Hematopoietic multipotent progenitor cell (in vitro differentiated cells): ENCODE data around the gene CNTRL. TPM values are rescaled to one million over a fixed set of nuclear protein-coding genes. Genes with fewer than 3 reads are reported as not detected.

Source experiments
- DNase-seq, 3 donors: peaks; one replicate each; pipeline ENCODE4 v3.0.0-alpha.2; 2011 to 2015; ENCODE audit warnings: low read depth in 2 of 3, low spot score in 2 of 3
- small RNA-seq: library from RNA; depleted of rRNA; stranded (forward); fragments of <200 nt; gene quantifications from one replicate; pipeline ENCODE3, GENCODE V24; 2012
- total RNA-seq: library from RNA; depleted of rRNA; stranded (reverse); fragments of >200 nt; gene quantifications from one replicate; pipeline ENCODE4 v1.2.3, GENCODE V29; 2012

CNTRL gene
- total RNA-seq, 1 donor: 30.7 TPM

- DNase-seq: peak in 2 of 3 donors; percentile 40 to 59
These were observed 146.4 kb downstream of the CNTRL start for GRCh38 chr9:121220996-121221663.

GRCh38 chr9:121221664-121222055 lies 146.9 kb downstream of the CNTRL start:
- DNase-seq: no peak

GRCh38 chr9:121222524-121223171 lies 147.9 kb downstream of the CNTRL start:
- peak in 2 of 3 donors; percentile 28 to 29 for DNase-seq

GRCh38 chr9:121225240-121225639 lies 150.5 kb downstream of the CNTRL start:
- DNase-seq: no peak

GRCh38 chr9:121226175-121226574 lies 151.4 kb downstream of the CNTRL start:
- DNase-seq: no peak

Small RNAs within 50 kb of the gene (small RNA-seq; reads per million reads assigned to genes)
- gene RN7SL181P: not detected

Other genes with a start within 250 kb of the CNTRL start
- 10.2 TPM for gene PSMD5, start 232.0 kb upstream of the CNTRL start, total RNA-seq
- gene PHF19, start 197.8 kb upstream of the CNTRL start, total RNA-seq: 45.2 TPM
- 2.2 TPM for gene TRAF1, start 148.2 kb upstream of the CNTRL start, total RNA-seq
- 2.7 TPM for gene C5, start 24.7 kb upstream of the CNTRL start, total RNA-seq
- gene RAB14, start 126.9 kb downstream of the CNTRL start, total RNA-seq: 17.8 TPM
- gene GSN, start 193.2 kb downstream of the CNTRL start, total RNA-seq: 384 TPM